Measurements from ENCODE around the gene MYO1E. TPM values are rescaled to one million over a fixed set of nuclear protein-coding genes. Genes with fewer than 3 reads are reported as not detected.

Gene MYO1E
- total and polyA plus RNA-seq, 4 donors, result 20.9 to 84.2 (median 52.4) TPM

DNA sequence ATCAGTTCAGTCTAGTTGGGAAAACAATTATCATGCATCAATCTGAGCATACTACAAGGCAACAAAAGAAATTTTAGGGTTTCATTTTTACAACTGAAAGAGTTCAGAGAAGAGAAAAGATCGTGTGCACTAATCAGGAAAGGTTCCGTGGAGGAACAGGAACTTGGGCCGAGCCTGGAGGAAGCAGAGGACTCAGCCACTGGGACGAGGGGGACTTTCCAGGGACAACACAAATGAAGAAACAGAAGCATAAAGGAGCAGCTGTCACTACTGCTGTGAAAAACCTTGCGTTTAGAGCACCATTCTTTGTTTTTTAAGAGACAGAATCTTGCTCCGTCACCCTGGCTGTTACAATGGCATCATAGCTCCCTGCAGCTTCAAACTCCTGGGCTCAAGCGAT is 60.5 kb downstream of the MYO1E start:
- TF ChIP-seq, protein P1, sequence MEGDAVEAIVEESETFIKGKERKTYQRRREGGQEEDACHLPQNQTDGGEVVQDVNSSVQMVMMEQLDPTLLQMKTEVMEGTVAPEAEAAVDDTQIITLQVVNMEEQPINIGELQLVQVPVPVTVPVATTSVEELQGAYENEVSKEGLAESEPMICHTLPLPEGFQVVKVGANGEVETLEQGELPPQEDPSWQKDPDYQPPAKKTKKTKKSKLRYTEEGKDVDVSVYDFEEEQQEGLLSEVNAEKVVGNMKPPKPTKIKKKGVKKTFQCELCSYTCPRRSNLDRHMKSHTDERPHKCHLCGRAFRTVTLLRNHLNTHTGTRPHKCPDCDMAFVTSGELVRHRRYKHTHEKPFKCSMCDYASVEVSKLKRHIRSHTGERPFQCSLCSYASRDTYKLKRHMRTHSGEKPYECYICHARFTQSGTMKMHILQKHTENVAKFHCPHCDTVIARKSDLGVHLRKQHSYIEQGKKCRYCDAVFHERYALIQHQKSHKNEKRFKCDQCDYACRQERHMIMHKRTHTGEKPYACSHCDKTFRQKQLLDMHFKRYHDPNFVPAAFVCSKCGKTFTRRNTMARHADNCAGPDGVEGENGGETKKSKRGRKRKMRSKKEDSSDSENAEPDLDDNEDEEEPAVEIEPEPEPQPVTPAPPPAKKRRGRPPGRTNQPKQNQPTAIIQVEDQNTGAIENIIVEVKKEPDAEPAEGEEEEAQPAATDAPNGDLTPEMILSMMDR (IDR thresholded peaks at IDR 0.05; ENCODE audit: control extremely low read depth, extremely low read depth), result no peak
- peaks cover 0 to 1% (median 0%) of the 10 kb centered on the region in 4 donors for H3K9me3 ChIP-seq (ENCODE audit: control insufficient read depth in 4 of 4, insufficient read depth in 3 of 4, low read length in 3 of 4)
- ATAC-seq (ENCODE audit: insufficient read depth, low FRiP score) (no peak), DNase-seq (no peak)
- H3K4me1 ChIP-seq (ENCODE audit: control insufficient read depth in 5 of 5, insufficient read depth in 5 of 5, low read length in 5 of 5), result peaks cover 0 to 16% (median 5%) of the 10 kb centered on the region in 5 donors
- H3K27me3 ChIP-seq (ENCODE audit: control insufficient read depth in 3 of 3, insufficient read depth in 3 of 3, low read length in 2 of 3), result no peaks in the 10 kb centered on the region
- H3K4me3 ChIP-seq, result no peak overlapping the region
- no peaks in the 10 kb centered on the region for H3K36me3 ChIP-seq (ENCODE audit: control insufficient read depth in 4 of 4, insufficient read depth in 4 of 4, low read length in 4 of 4)
- H3K9ac ChIP-seq (ENCODE audit: insufficient read depth in 1 of 2, low read length in 2 of 2), result no peak overlapping the region
- WGBS, 2 donors, result 41 to 64% methylated on average over 7 of the region's 7 CpGs
- H3K27ac ChIP-seq (ENCODE audit: low read depth in 1 of 2, low read length in 1 of 2), result no peak overlapping the region

- DNase-seq, result no peak
- peaks cover 0 to 1% (median 0%) of the 10 kb centered on the region in 4 donors for H3K9me3 ChIP-seq (ENCODE audit: control insufficient read depth in 4 of 4, insufficient read depth in 3 of 4, low read length in 3 of 4)
- no peaks in the 10 kb centered on the region for H3K27me3 ChIP-seq (ENCODE audit: control insufficient read depth in 3 of 3, insufficient read depth in 3 of 3, low read length in 2 of 3)
- ATAC-seq (ENCODE audit: insufficient read depth, low FRiP score), result no peak
- no peak overlapping the region for H3K27ac ChIP-seq (ENCODE audit: low read depth in 1 of 2, low read length in 1 of 2)
- H3K9ac ChIP-seq (ENCODE audit: insufficient read depth in 1 of 2, low read length in 2 of 2), result no peak overlapping the region
- peaks cover 0 to 12% (median 5%) of the 10 kb centered on the region in 5 donors for H3K4me1 ChIP-seq (ENCODE audit: control insufficient read depth in 5 of 5, insufficient read depth in 5 of 5, low read length in 5 of 5)
- WGBS, 2 donors, result 96 to 97% methylated on average over 8 of the region's 8 CpGs
- TF ChIP-seq, protein P1 (IDR thresholded peaks at IDR 0.05; ENCODE audit: control extremely low read depth, extremely low read depth), result no peak
- no peak overlapping the region for H3K4me3 ChIP-seq
- no peaks in the 10 kb centered on the region for H3K36me3 ChIP-seq (ENCODE audit: control insufficient read depth in 4 of 4, insufficient read depth in 4 of 4, low read length in 4 of 4)
These were observed 61.5 kb downstream of the MYO1E start for GRCh38 chr15:59311195-59311594.

DNA sequence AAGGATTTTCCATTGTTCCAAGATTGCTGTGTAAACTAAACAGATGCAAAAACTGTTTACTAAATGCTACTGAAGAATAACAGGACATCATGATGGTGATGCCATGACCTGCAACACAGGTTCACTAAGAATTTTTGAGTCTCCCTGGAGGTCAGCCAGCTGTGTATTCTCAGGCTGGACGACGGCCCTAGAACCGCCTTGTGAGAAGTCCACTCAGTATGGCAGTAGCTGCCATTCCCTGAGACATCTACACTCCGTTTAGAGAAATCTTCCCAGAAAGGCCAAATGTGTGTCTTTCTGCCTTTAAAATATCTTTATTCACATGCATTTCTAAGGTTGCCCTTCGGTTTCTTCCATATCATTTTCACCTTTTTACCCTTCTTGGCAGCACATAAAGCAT is 63.3 kb downstream of the MYO1E start:
- no peak overlapping the region for H3K4me3 ChIP-seq
- peaks cover 0 to 1% (median 0%) of the 10 kb centered on the region in 4 donors for H3K9me3 ChIP-seq (ENCODE audit: control insufficient read depth in 4 of 4, insufficient read depth in 3 of 4, low read length in 3 of 4)
- H3K27me3 ChIP-seq (ENCODE audit: control insufficient read depth in 3 of 3, insufficient read depth in 3 of 3, low read length in 2 of 3), result no peaks in the 10 kb centered on the region
- ATAC-seq (ENCODE audit: insufficient read depth, low FRiP score) (no peak), DNase-seq (no peak)
- 86 to 90% methylated on average over 5 of the region's 5 CpGs for whole genome bisulfite sequencing, 2 donors
- no peaks in the 10 kb centered on the region for H3K36me3 ChIP-seq (ENCODE audit: control insufficient read depth in 4 of 4, insufficient read depth in 4 of 4, low read length in 4 of 4)
- peaks cover 0 to 12% (median 5%) of the 10 kb centered on the region in 5 donors for H3K4me1 ChIP-seq (ENCODE audit: control insufficient read depth in 5 of 5, insufficient read depth in 5 of 5, low read length in 5 of 5)
- H3K9ac ChIP-seq (ENCODE audit: insufficient read depth in 1 of 2, low read length in 2 of 2), result no peak overlapping the region
- TF ChIP-seq, protein P1 (IDR thresholded peaks at IDR 0.05; ENCODE audit: control extremely low read depth, extremely low read depth), result no peak
- no peak overlapping the region for H3K27ac ChIP-seq (ENCODE audit: low read depth in 1 of 2, low read length in 1 of 2)

DNA sequence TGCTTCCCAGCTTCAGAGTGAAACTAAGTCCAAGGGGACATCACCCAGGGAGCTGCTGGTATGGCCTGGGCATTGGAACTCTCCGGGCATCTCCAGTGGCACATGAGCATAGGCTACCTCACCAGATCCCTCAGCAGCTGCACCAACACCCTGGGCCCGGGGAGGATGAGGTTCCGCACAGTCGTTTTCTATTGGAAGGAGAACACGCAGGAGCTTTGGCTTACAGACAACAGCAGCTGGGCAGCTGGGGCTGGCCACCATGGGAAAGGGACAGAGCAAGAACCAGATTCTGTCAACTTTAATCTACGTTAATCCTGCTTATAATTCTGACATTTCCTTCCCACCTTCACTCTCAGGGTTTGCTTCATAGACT is 65.5 kb downstream of the MYO1E start:
- Histone ChIP-seq H3K36me3 (ENCODE audit: control insufficient read depth in 4 of 4, insufficient read depth in 4 of 4, low read length in 4 of 4) (no peaks in the 10 kb centered on the region), H3K27ac (ENCODE audit: low read depth in 1 of 2, low read length in 1 of 2) (no peak overlapping the region), H3K9ac (ENCODE audit: insufficient read depth in 1 of 2, low read length in 2 of 2) (no peak overlapping the region), H3K27me3 (ENCODE audit: control insufficient read depth in 3 of 3, insufficient read depth in 3 of 3, low read length in 2 of 3) (no peaks in the 10 kb centered on the region), H3K4me1 (ENCODE audit: control insufficient read depth in 5 of 5, insufficient read depth in 5 of 5, low read length in 5 of 5) (peaks cover 0 to 9% (median 0%) of the 10 kb centered on the region in 5 donors), H3K4me3 (no peak overlapping the region), H3K9me3 (ENCODE audit: control insufficient read depth in 4 of 4, insufficient read depth in 3 of 4, low read length in 3 of 4) (peaks cover 0 to 1% (median 0%) of the 10 kb centered on the region in 4 donors)
- DNase-seq (no peak), ATAC-seq (ENCODE audit: insufficient read depth, low FRiP score) (no peak)
- WGBS, 2 donors, result 96 to 97% methylated on average over 6 of the region's 6 CpGs
- TF ChIP-seq, protein P1 (IDR thresholded peaks at IDR 0.05; ENCODE audit: control extremely low read depth, extremely low read depth), result no peak

Measured in lung (tissue), 12 donors.